DOHH2 (cell line): ENCODE results near the gene TCOF1.

Experiments
- H3F3A ChIP-seq: fragments of 200-600 bp; sonication (generic), shearing (Covaris generic); 2 replicates; pipeline ENCODE4 v1.6.0; 2016; ENCODE audit warnings: antibody characterized with exemption, mild to moderate bottlenecking; ENCODE audit not compliant: control insufficient read depth, insufficient read depth
- H3K27ac ChIP-seq: fragments of 200-600 bp; sonication (generic); 2 replicates; pipeline ENCODE4 v1.5.1; 2014; ENCODE audit warnings: low read depth, mild to moderate bottlenecking, low read length, moderate library complexity
- H3K27me3 ChIP-seq: fragments of 200-600 bp; sonication (generic); 2 replicates; pipeline ENCODE4 v1.6.1; 2014; ENCODE audit warnings: mild to moderate bottlenecking, low read length, mixed read lengths; ENCODE audit not compliant: control insufficient read depth
- H3K36me3 ChIP-seq: fragments of 200-600 bp; sonication (generic); 2 replicates; pipeline ENCODE4 v1.6.1; 2014; ENCODE audit warnings: mild to moderate bottlenecking, low read length, moderate library complexity, mixed read lengths; ENCODE audit not compliant: control insufficient read depth
- H3K4me1 ChIP-seq: fragments of 200-600 bp; sonication (generic); 2 replicates; pipeline ENCODE4 v1.6.1; 2014; ENCODE audit warnings: mild to moderate bottlenecking, low read length, mixed read lengths; ENCODE audit not compliant: control insufficient read depth
- H3K4me2 ChIP-seq: fragments of 200-600 bp; sonication (generic); 2 replicates; pipeline ENCODE4 v1.6.0; 2014; ENCODE audit warnings: mild to moderate bottlenecking, low read length, moderate library complexity
- H3K4me3 ChIP-seq: fragments of 200-600 bp; sonication (generic); 2 replicates; pipeline ENCODE4 v1.5.1; 2014; ENCODE audit warnings: mild to moderate bottlenecking, low read length, mixed read lengths
- H3K79me2 ChIP-seq: fragments of 200-600 bp; sonication (generic); 2 replicates; pipeline ENCODE4 v1.6.1; 2014; ENCODE audit warnings: mild to moderate bottlenecking, low read length, mixed read lengths; ENCODE audit not compliant: control insufficient read depth
- H3K9me2 ChIP-seq: fragments of 200-600 bp; sonication (generic); replicated peaks from 2 replicates; pipeline ENCODE4 v1.6.1; 2014; ENCODE audit warnings: mild to moderate bottlenecking, low read length, mixed read lengths; ENCODE audit not compliant: control insufficient read depth
- H3K9me3 ChIP-seq: fragments of 200-600 bp; sonication (generic); 2 replicates; pipeline ENCODE4 v1.6.1; 2014; ENCODE audit warnings: antibody characterized with exemption, low read length, mixed read lengths; ENCODE audit not compliant: control insufficient read depth, insufficient read depth
- H4K20me1 ChIP-seq: fragments of 200-600 bp; sonication (generic); 2 replicates; pipeline ENCODE4 v1.6.0; 2014; ENCODE audit warnings: low read depth, mild to moderate bottlenecking, antibody characterized with exemption, low read length, moderate library complexity; ENCODE audit not compliant: control insufficient read depth, insufficient read depth
- EZH2phosphoT487 ChIP-seq: fragments of 200-600 bp; sonication (generic); IDR thresholded peaks from 2 replicates; pipeline ENCODE4 v1.6.1; 2017; ENCODE audit warnings: borderline replicate concordance, mild to moderate bottlenecking, antibody characterized with exemption, low read length, moderate library complexity, mixed read lengths
- TF ChIP-seq, protein P1 (sequence below): fragments of 200-600 bp; sonication (generic); IDR thresholded peaks from one replicate; pipeline ENCODE4 v1.5.1; 2014; ENCODE audit warnings: antibody characterized with exemption, mild to moderate bottlenecking, low read depth, low read length; ENCODE audit not compliant: poor library complexity, severe bottlenecking

Gene TCOF1

DNA sequence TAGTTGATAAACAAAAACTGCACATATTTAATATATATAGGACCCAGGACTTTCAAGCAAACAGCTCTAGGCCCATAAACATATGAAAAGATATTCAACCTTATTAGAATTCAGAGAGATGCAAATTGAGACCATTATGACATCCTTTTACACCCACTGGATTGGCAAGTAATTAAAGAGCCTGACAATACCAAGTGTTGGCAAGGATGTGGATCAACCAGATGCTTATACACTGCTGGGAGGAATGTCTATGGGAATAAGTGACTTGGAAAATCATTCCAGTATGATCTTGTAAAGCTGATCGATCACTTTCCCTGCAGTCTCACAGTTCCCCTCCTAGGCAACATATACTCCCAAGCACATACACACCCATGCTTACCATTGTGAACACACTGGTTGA is 15.5 kb upstream of the TCOF1 start:
- no peak overlapping the region for H3K4me3 ChIP-seq
- H3F3A ChIP-seq = no peaks in the 10 kb centered on the region
- no peaks in the 10 kb centered on the region for H3K9me3 ChIP-seq
- H3K27ac ChIP-seq = no peak overlapping the region
- H3K9me2 ChIP-seq = no peaks in the 10 kb centered on the region
- no peaks in the 10 kb centered on the region for H3K36me3 ChIP-seq
- no peaks in the 10 kb centered on the region for H3K4me1 ChIP-seq
- H3K4me2 ChIP-seq = no peak overlapping the region
- H4K20me1 ChIP-seq = no peaks in the 10 kb centered on the region
- no peak for TF ChIP-seq EZH2phosphoT487
- TF ChIP-seq, protein P1, sequence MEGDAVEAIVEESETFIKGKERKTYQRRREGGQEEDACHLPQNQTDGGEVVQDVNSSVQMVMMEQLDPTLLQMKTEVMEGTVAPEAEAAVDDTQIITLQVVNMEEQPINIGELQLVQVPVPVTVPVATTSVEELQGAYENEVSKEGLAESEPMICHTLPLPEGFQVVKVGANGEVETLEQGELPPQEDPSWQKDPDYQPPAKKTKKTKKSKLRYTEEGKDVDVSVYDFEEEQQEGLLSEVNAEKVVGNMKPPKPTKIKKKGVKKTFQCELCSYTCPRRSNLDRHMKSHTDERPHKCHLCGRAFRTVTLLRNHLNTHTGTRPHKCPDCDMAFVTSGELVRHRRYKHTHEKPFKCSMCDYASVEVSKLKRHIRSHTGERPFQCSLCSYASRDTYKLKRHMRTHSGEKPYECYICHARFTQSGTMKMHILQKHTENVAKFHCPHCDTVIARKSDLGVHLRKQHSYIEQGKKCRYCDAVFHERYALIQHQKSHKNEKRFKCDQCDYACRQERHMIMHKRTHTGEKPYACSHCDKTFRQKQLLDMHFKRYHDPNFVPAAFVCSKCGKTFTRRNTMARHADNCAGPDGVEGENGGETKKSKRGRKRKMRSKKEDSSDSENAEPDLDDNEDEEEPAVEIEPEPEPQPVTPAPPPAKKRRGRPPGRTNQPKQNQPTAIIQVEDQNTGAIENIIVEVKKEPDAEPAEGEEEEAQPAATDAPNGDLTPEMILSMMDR = no peak
- no peaks in the 10 kb centered on the region for H3K79me2 ChIP-seq
- H3K27me3 ChIP-seq = no peaks in the 10 kb centered on the region

- Histone ChIP-seq H3K9me2 (no peaks in the 10 kb centered on the region), H3K27me3 (no peaks in the 10 kb centered on the region), H3F3A (no peaks in the 10 kb centered on the region), H3K27ac (no peak overlapping the region), H3K4me2 (no peak overlapping the region), H3K4me1 (no peaks in the 10 kb centered on the region), H3K79me2 (no peaks in the 10 kb centered on the region), H4K20me1 (no peaks in the 10 kb centered on the region), H3K9me3 (no peaks in the 10 kb centered on the region), H3K4me3 (no peak overlapping the region), H3K36me3 (no peaks in the 10 kb centered on the region)
- TF ChIP-seq, protein P1 = no peak
- TF ChIP-seq EZH2phosphoT487 = no peak
Measured at GRCh38 chr5:150342583-150342982, 14.9 kb upstream of the TCOF1 start.

- no peak overlapping the region for H3K4me3 ChIP-seq
- no peaks in the 10 kb centered on the region for H3F3A ChIP-seq
- no peaks in the 10 kb centered on the region for H3K79me2 ChIP-seq
- no peak for TF ChIP-seq EZH2phosphoT487
- TF ChIP-seq, protein P1 = no peak
- no peak overlapping the region for H3K4me2 ChIP-seq
- H3K27me3 ChIP-seq = no peaks in the 10 kb centered on the region
- H3K4me1 ChIP-seq = no peaks in the 10 kb centered on the region
- no peaks in the 10 kb centered on the region for H3K9me2 ChIP-seq
- H4K20me1 ChIP-seq = no peaks in the 10 kb centered on the region
- H3K27ac ChIP-seq = no peak overlapping the region
- H3K9me3 ChIP-seq = no peaks in the 10 kb centered on the region
- H3K36me3 ChIP-seq = no peaks in the 10 kb centered on the region
Measured at GRCh38 chr5:150343994-150344631, 13.4 kb upstream of the TCOF1 start.
